Sigmoid colon (tissue), 4 donors: ENCODE results near the gene DDI2.
A peak's percentile ranks its signal among the peaks of the same experiment; 100 is the strongest.

Source experiments
- EP300 ChIP-seq, 4 donors: sonication (generic); formaldehyde crosslinking; IDR thresholded peaks; one replicate each; pipeline ENCODE4 v1.6.1; 2017; ENCODE audit warnings: antibody characterized with exemption in 4 of 4
- POLR2A ChIP-seq, 2 donors: fragments of 450-650 bp; IDR thresholded peaks; one replicate each; pipeline ENCODE4 v1.6.1; 2016; ENCODE audit warnings: antibody characterized with exemption in 2 of 2, mild to moderate bottlenecking in 2 of 2, moderate library complexity in 2 of 2
- POLR2AphosphoS5 ChIP-seq, 4 donors: sonication (generic); formaldehyde crosslinking; IDR thresholded peaks; one replicate each; pipeline ENCODE4 v1.6.1; 2017; ENCODE audit warnings: antibody characterized with exemption in 4 of 4
- TF ChIP-seq, protein P1 (sequence below), 4 experiments: fragments of 450-650 bp in 3 of 4; fragments of 200-600 bp in 1 of 4; IDR thresholded peaks; one replicate each; pipeline ENCODE4 v1.5.1; 2016 to 2019; ENCODE audit warnings: antibody characterized with exemption in 4 of 4, mild to moderate bottlenecking in 3 of 4, moderate library complexity in 2 of 4

DNA sequence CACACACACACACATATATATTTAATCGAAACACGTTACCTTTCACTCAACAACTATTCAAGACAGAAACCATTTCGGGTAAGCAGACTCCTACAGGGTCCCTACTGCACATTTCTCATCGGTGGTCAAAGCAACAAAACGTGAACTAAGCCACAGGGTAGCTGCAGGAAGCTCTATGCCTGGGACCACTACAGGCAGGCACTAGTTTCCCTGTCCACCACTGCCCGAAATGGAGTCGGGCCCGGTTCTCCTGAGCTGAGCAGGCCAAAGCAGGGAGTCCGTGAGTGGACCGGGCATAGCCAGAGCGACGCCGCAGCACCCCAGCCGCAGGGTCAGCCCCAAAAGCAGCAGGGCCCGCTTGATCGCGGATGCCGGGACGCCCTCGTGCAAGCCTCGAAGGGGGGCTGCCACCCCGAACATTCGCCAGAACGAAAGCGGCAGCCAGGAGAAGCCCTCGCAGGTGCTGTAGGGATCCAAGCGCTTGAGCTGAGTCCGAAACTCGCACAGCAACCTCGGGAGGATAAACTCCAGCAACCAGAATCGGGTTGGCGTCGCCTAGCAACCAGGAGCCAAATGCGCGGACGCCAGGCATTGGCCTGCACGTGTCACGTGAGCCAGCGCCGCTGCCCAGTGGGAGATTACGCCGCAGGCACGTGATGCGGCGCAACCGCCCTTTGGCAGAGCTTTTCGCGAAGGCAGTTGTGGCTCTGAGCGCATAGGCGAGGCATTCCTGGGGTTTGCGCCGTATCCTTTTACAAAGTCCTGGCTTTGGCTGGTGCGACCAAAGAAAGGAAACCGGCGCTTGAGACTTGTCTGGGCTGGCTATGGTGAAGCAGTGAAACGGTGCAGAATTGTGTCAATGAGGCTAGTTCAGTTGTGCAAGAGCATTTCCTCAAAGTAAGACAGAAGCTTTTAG, 13.9 kb upstream of the DDI2 start:
- TF ChIP-seq, protein P1, sequence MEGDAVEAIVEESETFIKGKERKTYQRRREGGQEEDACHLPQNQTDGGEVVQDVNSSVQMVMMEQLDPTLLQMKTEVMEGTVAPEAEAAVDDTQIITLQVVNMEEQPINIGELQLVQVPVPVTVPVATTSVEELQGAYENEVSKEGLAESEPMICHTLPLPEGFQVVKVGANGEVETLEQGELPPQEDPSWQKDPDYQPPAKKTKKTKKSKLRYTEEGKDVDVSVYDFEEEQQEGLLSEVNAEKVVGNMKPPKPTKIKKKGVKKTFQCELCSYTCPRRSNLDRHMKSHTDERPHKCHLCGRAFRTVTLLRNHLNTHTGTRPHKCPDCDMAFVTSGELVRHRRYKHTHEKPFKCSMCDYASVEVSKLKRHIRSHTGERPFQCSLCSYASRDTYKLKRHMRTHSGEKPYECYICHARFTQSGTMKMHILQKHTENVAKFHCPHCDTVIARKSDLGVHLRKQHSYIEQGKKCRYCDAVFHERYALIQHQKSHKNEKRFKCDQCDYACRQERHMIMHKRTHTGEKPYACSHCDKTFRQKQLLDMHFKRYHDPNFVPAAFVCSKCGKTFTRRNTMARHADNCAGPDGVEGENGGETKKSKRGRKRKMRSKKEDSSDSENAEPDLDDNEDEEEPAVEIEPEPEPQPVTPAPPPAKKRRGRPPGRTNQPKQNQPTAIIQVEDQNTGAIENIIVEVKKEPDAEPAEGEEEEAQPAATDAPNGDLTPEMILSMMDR (IDR thresholded peaks at IDR 0.05), result no peak
- TF ChIP-seq POLR2A (IDR thresholded peaks at IDR 0.05), result peak; percentile 36 to 38
- peak; percentile 62 to 88 (median 80) for TF ChIP-seq POLR2AphosphoS5 (IDR thresholded peaks at IDR 0.05)
- no peak for TF ChIP-seq EP300 (IDR thresholded peaks at IDR 0.05)
